HG03108 (cell line): ENCODE results near the gene CARNS1.

Experiments used
- ATAC-seq: cut with Tn5 transposase; IDR thresholded peaks from one replicate; pipeline ENCODE4 v1.9.1; 2021; ENCODE audit warnings: moderate library complexity; ENCODE audit not compliant: unreplicated experiment

CARNS1 gene

DNA sequence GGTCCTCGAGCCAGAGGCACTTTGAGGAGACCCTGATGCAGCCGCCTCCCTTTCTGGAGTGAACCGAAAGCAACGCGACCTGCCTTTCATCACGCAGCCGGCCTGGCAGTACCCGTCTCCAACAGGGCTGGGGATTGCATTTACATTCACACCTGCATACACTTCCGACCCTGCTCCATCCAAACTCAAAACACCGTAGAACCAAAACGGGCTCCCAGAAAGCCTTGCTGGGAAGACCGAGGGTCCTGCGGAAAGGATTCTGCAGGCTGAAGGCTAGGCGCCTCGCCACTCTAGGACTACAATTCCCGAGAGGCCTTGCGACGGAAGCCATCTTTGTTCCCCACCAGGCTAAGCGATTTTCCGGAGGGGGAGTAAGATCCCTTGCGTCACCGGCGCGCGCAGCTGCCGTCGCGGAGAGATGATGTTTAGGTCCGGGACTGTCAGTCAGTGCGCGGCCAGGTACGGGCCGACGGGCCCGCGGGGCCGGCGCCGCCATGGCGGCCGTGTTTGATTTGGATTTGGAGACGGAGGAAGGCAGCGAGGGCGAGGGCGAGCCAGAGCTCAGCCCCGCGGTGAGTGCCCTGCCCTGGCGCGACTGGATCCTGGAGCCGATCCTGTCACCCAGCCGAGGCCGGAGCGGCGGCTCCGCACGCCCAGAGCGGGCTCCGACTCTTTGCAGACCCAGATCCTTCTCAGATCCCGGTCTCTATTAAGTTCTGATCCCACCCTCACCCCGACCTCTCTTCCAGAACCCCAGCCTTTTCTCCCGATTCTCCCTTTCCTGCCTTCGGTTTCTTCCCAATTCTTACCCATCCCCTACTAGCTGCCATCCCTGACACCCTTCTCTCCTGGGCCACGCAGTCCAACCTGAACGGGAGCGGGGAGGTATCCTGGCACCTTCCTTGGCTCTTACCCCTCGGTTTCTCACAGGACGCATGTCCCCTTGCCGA lies 12.8 kb downstream of the CARNS1 start, which contains the start of gene RPS6KB2:
Gene RPS6KB2 (plus strand): TSS at position 443 of the 950 bp plus-strand sequence. CDS start 52 bp downstream, at position 495.
- ATAC-seq: peak; percentile 71

DNA sequence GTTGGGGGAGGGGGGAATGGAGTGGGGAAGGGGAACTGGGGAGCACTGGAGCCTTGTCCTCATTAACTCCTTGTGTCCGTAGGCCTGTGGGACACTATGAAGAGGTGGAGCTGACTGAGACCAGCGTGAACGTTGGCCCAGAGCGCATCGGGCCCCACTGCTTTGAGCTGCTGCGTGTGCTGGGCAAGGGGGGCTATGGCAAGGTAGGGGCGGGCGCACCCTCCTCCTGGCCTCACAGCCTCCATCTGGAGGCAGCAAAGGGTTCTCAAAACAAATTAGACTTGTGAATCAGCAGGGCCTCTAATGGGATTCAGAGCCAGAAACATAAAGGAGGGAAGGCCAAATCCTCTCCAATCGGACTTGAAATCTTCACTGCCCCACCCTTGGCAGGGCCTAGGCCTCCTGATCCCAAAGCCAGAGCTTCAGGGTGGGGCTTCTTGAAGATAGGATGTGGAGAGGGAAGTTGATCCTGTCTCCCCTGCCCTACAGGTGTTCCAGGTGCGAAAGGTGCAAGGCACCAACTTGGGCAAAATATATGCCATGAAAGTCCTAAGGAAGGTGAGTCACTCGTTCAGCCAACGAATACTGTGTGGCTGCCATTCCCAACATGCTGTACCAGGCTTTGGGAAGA lies 13.7 kb downstream of the CARNS1 start:
- ATAC-seq: no peak

DNA sequence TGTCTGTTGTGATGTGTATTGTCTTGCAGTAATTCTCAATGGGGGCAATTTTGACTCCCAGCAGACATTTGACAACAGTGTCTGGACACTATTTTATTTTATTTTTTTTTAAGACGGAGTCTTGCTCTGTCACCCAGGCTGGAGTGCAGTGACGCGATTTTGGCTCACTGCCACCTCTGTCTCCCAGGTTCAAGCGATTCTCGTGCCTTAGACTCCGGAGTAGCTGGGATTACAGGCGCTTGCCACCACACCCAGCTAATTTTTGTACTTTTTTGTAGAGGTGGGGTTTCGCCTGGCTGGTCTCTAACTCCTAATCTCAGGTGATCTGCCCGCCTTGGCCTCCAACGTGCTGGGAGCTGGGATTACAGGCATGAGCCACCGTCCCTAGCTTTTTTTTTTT lies 14.2 kb downstream of the CARNS1 start:
- no peak for ATAC-seq

DNA sequence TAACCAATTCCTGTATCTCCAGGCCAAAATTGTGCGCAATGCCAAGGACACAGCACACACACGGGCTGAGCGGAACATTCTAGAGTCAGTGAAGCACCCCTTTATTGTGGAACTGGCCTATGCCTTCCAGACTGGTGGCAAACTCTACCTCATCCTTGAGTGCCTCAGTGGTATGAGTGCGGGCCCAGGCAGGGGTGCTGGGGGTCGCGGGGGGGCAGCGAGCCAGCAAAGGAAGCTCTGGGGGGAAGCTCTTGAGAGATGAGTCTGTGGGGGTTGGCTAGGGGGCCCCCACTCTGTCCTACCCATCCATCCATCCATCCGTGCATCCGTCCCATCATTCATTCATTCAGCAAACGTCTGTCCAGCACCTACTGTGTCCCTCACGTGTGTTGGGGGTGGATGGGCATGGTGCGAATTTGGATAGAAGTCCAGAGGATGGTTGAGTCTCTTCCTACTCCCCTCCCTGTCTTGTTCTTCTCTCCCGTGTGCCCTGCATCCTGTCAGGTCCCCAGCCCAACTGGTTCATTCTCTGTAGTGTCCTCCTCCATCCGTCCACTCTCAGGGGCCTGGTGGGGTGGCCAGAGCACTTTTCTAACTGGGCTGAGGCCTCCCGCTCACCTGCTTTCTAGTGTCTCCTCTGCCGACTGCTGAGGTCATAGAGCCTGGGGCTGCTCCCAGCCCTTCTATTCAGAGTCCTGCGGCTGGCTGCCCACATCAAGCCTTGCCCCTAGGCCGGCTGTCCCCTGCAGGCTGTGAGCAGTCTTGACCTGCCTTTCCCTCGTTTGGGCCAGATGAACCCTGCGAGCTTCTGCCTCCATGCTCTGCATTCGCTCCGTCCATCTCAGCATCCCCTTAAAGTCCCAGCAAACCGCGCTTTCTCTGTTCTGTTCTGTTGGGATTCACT lies 16.1 kb downstream of the CARNS1 start:
- ATAC-seq: no peak

DNA sequence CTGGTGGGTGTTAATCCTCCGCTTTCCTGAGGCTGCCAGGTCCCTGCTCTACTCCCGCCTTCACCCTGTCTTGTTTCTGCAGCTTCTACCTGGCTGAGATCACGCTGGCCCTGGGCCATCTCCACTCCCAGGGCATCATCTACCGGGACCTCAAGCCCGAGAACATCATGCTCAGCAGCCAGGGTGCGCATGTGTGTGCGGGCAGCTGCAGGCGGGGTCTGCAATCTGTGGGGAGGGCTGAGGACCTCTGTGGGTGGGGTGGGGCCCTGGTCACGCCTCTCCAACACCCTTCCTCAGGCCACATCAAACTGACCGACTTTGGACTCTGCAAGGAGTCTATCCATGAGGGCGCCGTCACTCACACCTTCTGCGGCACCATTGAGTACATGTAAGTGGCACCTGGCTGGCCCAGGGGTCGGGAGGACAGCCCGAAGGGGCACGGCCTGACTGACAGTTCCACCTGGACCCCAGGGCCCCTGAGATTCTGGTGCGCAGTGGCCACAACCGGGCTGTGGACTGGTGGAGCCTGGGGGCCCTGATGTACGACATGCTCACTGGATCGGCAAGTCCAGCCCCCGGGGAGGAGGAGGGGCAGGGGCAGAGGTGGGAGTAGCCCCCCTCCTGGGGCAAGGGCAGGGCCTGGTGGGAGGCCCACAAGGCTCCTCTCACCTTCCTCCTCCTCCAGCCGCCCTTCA lies 17.3 kb downstream of the CARNS1 start:
- no peak for ATAC-seq

DNA sequence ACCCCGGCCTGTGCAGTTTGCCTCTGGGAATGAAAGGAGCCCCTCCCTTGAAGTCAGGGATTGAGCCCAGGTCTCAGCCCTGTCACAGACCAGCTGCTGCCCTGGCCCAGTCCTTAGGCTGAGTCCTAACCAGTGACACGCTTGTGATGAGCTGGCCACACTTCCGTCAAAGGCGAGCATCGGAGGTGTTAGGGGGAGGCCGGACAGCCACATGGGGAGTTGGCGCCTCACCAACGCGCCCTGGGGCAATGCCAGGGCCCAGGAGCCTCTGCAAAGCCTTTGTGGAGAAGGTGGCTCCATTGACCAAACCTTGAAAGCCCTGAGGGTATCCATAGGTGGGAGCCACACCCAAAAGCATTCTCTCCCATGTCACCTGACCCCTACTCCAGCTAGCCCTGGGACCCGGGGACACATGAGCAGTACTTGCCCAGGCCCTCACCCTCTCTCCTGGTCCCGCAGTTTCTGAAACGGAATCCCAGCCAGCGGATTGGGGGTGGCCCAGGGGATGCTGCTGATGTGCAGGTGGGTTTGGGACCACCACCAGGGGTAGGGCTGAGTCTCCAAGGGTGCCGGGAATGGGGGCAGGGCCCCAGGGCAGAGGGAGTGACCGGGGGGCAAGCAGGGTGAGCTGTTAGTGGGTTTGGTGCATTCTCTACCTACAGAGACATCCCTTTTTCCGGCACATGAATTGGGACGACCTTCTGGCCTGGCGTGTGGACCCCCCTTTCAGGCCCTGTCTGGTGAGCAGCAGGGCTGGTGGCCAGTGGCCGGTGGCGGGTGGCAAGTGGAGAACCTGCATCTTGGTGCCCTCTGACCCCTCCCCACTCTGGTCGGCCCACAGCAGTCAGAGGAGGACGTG lies 18.3 kb downstream of the CARNS1 start:
- ATAC-seq: no peak

DNA sequence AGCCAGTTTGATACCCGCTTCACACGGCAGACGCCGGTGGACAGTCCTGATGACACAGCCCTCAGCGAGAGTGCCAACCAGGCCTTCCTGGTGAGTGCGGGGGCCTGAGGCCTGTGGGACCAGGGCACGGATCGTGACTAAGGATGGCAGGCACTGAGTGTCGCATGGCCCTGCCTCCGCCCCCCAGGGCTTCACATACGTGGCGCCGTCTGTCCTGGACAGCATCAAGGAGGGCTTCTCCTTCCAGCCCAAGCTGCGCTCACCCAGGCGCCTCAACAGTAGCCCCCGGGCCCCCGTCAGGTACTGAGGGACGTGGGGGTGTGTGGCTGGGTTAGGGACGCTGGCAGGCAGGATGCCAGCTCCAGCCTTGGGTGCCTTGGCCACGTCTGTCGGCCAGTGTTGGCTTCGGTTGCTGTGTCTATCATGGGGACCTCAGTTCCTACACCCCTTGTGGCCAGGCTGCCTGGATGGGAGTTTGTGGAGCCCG lies 19.0 kb downstream of the CARNS1 start:
- ATAC-seq: no peak

DNA sequence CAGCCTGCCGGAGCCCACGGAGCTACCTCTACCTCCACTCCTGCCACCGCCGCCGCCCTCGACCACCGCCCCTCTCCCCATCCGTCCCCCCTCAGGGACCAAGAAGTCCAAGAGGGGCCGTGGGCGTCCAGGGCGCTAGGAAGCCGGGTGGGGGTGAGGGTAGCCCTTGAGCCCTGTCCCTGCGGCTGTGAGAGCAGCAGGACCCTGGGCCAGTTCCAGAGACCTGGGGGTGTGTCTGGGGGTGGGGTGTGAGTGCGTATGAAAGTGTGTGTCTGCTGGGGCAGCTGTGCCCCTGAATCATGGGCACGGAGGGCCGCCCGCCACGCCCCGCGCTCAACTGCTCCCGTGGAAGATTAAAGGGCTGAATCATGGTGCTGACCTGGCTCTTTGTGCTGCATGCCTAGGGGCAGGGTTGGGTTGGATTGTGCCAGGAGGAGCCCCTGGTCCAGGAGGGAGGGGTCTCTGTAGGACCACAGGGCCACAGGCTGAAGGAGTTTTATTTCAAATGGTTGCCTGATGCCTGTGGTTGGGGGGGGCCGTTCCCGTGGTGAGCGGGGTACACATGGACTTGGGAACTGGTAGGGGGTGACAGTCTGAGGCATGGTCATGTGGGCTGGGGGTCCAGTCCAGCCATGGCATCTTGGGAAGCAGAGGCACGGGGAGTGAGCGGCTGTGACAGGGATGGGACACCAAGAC lies 19.7 kb downstream of the CARNS1 start:
- no peak for ATAC-seq

DNA sequence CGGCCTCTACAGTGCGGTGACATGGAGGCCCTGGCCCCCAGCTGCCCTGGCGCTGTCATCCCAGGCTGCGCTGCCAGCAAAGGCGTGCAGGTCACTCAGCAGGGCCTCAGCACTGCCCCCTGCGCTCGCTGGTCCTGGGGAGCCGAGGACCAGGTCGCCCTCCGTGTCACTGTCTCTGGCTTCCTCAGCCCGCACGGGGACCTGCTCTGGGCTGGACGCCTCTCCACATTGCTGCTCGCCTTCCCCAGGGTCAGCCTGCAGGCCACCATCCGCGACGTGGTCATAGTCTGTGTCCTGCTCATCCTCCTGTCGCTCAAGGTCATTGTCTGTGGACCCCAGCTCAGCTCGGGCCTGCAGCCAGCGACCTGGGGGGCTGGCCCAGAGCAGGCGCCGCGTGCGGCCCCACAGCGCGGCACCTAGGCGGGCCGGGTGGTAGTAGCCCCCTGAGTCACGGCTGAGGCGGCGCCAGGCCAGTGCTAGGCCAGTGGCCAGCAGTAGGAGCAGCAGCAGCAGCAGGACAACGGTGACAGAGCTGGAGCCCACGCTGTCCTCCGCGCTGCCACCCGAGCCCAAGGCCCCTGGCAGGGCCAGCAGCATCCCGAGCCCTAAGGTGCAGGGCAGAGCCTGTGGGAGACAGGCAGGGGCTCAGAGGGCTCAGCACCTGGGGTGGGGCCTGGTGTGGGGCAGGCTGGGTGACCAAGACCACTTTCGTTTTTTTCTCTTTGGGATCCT lies 20.4 kb downstream of the CARNS1 start:
- no peak for ATAC-seq

DNA sequence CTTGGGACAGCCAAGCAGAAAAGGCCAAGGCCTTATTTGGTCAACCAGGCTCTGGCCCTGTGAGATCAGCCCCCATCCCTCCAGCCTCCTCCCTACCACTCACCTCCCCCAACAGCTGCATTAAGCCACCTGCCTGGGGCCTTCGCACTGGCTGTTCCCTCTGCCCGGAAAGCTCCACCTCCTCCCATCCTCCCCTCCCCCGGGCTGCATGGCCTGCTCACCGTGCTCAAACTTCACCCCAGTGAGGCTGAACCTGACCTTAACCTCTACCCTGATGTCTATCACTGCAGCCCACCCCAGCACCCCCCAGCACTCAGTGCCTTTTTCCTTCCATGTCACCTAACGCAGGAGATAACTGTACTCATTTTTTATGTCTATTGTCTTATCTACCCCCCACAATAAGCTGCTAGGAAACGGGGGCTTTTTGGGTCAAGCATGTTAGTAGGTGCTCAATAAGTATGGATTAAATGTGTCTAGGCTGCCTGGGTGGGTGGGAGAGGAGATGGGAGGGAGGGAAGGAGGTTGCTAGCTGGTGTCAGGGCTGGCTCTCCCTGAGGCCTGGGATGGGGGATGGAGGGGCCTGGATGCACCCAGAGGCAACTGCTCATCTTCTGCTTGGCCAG lies 21.1 kb downstream of the CARNS1 start:
- ATAC-seq: peak; percentile 41

DNA sequence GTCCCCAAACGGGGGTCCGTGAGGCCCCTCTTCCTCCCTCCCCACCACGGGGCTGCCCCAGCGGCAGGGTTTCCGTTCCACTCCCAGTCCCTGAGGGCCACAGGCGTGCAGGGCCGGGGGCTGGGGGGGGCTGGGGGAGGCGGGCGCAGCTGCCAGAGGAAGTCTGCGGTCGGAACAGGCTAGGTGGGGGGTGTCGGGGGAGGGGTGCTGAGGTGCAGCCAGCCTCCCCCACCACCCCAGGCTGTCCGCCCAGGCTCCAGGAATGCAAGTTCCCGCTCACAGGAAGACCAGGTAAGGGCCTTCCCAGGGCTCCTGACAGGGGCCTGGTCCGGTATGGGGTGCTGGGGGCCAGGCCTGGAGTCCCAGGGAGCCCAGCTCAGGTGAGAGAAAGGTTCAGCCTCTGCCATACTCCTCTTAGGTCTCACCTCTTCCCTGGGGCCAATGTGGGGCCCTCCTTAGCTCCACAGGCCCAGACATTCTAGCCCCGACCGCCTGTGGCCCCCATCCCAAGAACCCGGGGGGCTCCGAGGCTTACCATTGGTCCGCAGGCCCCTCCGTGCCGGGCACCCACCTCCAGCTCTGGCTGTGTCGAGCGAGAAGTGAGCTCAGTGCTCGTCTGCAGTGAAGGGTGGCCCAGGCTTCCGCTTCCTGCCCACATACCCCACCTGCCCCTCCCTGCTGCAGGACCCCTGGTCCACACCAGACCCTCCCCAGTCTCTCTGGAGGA lies 21.8 kb downstream of the CARNS1 start, which contains the start of gene PTPRCAP:
Gene PTPRCAP (minus strand): TSS at position 601 of the 727 bp plus-strand sequence. CDS start 63 bp downstream, at position 538.
- ATAC-seq: no peak

DNA sequence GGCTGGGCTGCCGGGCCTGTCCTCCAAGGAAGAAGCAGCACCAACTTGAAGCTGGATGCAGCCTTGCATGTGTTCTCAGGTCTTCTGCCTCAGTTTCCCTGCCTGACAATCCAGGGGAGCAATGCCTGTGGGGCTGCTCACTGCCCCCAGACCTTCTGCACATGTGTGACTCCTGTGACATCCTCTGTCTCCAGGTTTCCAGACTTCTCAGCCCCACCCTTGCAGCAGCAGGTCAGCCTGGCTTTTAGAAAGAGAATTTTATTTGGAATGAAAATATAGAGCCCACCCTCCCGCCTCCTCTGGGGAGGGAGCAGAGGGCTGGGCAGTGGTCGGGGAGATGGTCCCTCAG lies 22.3 kb downstream of the CARNS1 start:
- no peak for ATAC-seq

DNA sequence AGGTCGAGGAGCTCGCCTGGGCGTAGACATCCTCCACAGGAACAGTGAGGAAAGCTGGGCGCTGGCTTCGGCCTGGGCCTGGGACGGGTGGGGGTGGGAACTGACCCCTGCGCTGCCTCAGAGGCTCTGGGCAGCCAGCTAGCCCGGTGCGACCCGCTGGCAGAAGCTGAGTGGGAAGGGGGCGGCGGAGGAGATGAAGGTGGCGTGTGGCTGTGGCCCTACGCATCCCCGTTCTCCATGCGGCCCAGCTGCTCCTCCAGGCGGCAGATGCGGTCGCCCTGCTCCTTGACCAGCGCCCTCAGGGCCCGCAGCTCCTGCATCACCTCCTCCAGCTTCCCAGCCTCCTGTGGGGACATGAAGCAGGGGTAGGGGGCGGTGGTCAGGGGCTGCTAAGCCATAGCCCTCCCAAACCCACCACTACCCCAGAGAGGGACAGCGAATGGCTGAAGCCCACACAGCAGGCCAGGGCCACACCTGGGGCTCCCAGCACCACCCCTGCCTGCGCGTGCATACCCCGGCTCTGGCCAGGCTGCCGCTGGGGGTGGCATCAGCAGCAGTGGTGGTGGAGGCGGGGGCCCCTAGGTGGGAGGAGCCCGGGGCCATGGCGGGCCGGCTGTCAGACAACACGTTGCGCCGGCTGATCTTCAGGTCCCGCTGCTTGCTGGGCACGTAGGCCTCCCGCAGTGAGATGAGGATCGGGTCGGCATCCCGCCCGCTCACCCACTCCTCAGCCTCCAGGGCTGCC lies 22.9 kb downstream of the CARNS1 start:
- ATAC-seq: no peak

DNA sequence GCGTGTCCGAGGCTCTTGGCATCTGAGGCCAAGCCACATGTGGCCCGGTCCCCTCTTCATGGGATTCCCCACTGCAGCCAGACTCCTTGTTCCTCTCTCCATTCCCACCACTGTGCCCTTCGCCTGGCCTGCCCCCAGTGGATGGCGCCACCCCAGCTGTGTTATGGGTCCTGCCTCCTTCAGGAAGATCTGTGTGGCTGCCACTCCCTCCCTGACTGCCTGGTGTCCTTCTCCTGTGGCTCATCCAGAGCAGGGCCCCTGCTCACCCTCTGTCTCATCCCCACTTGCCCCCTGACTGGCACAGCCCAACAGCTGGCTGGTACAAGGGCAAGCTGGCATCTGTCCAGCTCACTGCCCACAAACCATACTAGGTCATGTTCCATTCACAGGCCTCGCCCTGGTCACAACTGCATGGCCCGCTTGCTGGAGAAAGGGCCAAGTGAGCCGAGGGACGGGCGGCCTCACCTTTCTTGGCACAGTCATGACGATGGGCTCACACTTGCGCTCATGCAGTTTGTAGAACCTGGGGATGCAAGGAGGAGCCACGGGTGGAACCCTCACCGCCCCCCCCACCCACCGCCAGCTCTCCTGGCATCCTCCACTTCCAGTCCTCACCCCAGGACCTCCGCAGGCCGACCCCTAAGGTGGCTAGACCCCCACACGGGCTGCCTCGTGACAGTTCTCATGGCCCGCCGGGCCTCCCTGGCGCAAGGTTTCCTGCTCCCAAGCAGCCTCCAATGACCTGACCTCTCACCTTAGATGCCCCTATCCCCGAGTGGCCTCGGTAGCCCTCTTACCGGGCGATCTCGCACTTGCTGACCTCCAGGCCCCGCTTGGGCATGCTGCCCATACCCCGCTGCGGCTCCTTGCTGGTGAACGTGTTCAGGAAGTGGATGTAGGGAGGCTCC lies 24.1 kb downstream of the CARNS1 start:
- ATAC-seq: no peak
